NCI-H748 (cell line): ENCODE results near the gene PPARD.

Source experiments
- DNase-seq: peaks from one replicate; lab custom pipeline; 2025; ENCODE audit not compliant: unreplicated experiment; lab: John Stamatoyannopoulos, UW

PPARD gene

GRCh38 chr6:35465646-35466045, 123.3 kb downstream of the PPARD start:
- no peak for DNase-seq

GRCh38 chr6:35468181-35468979, 126.0 kb downstream of the PPARD start, which contains the start of gene RPL10A:
Gene RPL10A, plus strand, starts transcription at chr6:35468401. Its CDS starts 34 bp downstream, at chr6:35468435.
- DNase-seq, result peak; percentile 98

GRCh38 chr6:35468980-35469750, 126.8 kb downstream of the PPARD start:
- DNase-seq, result peak; percentile 80

GRCh38 chr6:35469751-35470662, 127.6 kb downstream of the PPARD start:
- DNase-seq, result no peak

- DNase-seq, result no peak
These were observed 128.3 kb downstream of the PPARD start for GRCh38 chr6:35470663-35471120.

GRCh38 chr6:35471836-35472345, 129.5 kb downstream of the PPARD start:
- no peak for DNase-seq

GRCh38 chr6:35473075-35473849, 130.9 kb downstream of the PPARD start:
- DNase-seq, result no peak

GRCh38 chr6:35473850-35474130, 131.4 kb downstream of the PPARD start:
- DNase-seq, result no peak

GRCh38 chr6:35474131-35474941, 132.0 kb downstream of the PPARD start:
- no peak for DNase-seq

- DNase-seq, result no peak
These were observed 132.7 kb downstream of the PPARD start for GRCh38 chr6:35474942-35475570.

- DNase-seq, result no peak
These were observed 133.2 kb downstream of the PPARD start for GRCh38 chr6:35475573-35475972.

GRCh38 chr6:35476004-35476403, 133.6 kb downstream of the PPARD start:
- no peak for DNase-seq

GRCh38 chr6:35477028-35477427, 134.7 kb downstream of the PPARD start:
- DNase-seq, result no peak
